ENCODE results near the gene PIGR. TPM values are rescaled to one million over a fixed set of nuclear protein-coding genes. Genes with fewer than 3 reads are reported as not detected.

Gene PIGR
- total and polyA plus RNA-seq, 2 of the 8 experiments (the other 6 are each of a cell fraction or from before 2014, with no cell fraction given): not detected

- no peak for TF ChIP-seq E2F6 (IDR thresholded peaks at IDR 0.05)
- no peak for TF ChIP-seq JUND (IDR thresholded peaks at IDR 0.05; ENCODE audit: low read length)
These were observed 7.1 kb downstream of the PIGR start (continued) for GRCh38 chr1:206939131-206939530.
